NCI-H2196 (cell line): Measurements from ENCODE around the gene SIM2.
A peak's percentile ranks its signal among the peaks of the same experiment; 100 is the strongest.
"Not testable (repeated sequence)": the region's sequence is repeated elsewhere in the genome, so short reads cannot be mapped to it uniquely, and the experiment has no call there.

Source experiments
- DNase-seq: peaks from one replicate; lab custom pipeline; 2025; ENCODE audit not compliant: unreplicated experiment; lab: John Stamatoyannopoulos, UW

Gene SIM2, protein sequence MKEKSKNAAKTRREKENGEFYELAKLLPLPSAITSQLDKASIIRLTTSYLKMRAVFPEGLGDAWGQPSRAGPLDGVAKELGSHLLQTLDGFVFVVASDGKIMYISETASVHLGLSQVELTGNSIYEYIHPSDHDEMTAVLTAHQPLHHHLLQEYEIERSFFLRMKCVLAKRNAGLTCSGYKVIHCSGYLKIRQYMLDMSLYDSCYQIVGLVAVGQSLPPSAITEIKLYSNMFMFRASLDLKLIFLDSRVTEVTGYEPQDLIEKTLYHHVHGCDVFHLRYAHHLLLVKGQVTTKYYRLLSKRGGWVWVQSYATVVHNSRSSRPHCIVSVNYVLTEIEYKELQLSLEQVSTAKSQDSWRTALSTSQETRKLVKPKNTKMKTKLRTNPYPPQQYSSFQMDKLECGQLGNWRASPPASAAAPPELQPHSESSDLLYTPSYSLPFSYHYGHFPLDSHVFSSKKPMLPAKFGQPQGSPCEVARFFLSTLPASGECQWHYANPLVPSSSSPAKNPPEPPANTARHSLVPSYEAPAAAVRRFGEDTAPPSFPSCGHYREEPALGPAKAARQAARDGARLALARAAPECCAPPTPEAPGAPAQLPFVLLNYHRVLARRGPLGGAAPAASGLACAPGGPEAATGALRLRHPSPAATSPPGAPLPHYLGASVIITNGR

DNA sequence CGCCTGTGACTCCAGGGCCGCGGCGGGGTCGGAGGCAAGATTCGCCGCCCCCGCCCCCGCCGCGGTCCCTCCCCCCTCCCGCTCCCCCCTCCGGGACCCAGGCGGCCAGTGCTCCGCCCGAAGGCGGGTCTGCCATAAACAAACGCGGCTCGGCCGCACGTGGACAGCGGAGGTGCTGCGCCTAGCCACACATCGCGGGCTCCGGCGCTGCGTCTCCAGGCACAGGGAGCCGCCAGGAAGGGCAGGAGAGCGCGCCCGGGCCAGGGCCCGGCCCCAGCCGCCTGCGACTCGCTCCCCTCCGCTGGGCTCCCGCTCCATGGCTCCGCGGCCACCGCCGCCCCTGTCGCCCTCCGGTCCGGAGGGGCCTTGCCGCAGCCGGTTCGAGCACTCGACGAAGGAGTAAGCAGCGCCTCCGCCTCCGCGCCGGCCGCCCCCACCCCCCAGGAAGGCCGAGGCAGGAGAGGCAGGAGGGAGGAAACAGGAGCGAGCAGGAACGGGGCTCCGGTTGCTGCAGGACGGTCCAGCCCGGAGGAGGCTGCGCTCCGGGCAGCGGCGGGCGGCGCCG, at the start of gene SIM2:
Gene SIM2, plus strand, starts transcription at position 135 of the 565 bp plus-strand sequence. CDS start 632 bp downstream, outside the sequence.
- peak; percentile 71 for DNase-seq

DNA sequence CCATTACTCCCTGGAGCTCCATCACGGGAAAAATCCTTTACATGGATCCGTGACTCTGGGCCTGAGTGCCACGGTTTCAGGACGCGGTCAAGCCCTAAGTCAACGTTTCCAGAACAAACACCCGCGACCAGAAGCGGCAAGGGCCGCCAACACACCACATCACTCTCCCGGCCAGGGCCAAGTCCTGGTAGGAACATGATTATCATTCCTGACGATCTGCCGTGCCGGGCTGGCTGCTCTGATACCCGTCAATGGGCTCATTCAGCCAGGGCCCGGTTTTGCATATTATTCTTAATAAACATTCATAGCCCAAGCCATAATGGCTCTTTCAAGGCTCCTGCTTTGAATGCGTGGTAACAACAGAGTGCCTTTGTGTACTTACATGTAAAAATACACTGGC, 44.6 kb upstream of the SIM2 start:
- no peak for DNase-seq

DNA sequence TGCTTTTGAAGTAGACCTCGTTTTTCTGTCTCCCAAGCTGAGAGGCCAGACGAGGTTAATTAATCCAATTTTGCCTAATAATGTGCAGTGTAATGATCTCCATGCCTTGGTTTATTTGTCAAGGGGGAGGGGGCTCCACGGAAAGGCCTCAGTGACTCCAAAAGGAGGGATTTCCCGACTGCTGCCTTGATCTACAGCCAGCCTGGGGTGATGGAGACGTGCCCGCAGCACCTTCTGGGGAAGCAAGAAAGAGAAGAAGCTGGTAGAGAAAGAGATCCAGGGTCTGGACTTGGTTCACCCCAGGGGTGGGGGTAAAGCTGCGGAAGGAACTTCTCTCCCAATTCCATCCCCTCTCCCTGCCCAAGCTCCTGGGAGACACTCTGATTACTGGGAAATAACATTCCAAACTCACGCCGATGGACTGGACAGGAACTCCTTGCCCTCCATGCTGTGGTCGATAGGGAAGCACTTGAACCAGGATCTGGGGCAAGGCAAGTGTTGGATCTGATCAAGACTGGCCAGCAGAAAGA, 44.1 kb upstream of the SIM2 start:
- DNase-seq: no peak

DNA sequence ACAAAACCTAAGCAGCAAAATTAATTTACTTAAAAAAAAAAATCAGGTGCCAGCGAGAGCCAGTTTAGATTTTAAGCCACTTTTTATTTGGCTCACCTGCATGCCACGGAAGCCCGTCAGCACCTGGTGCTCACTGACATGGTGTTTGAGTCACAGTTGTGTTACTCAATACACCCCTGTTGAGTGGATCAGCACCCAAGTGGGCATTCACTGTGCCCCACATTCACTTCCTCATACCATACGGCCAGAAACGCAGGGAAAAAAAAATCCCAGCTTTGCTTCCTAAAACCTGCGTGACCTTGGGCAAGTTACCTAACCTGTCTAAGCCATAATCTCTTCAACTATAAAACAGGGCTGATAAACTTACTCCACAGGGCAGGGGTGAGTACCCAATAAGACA, 42.8 kb upstream of the SIM2 start:
- DNase-seq: no peak

DNA sequence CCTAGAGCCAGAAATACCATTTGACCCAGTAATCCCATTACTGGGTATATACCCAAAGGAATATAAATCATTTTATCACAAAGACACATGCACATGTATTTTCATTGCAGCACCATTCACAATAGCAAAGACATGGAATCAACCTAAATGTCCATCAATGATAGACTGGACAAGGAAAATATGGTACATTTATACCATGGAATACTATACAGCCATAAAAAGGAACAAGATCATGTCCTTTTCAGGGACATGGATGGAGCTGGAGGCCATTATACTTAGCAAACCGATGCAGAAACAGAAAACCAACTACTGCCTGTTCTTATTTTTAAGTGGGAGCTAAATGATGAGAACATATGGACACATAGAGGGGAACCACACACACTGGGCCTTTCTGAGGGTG, 41.6 kb upstream of the SIM2 start:
- DNase-seq: not testable (repeated sequence)

DNA sequence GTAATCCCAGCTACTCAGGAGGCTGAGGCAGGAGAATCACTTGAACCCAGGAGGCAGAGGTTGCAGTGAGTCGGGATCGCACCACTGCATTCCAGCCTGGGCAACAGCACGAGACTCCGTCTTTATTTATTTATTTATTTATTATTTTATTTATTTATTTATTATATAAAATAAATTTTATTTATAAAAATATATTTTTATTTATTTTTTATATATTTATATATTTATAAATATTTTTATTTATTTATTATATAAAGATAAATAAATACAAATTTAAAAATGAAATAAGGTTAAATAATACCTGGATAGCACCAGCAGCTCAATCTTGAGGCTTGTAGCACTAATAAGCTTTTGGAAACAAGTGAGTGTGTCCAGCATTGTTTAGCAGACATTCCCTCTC, 40.9 kb upstream of the SIM2 start:
- DNase-seq: no peak

DNA sequence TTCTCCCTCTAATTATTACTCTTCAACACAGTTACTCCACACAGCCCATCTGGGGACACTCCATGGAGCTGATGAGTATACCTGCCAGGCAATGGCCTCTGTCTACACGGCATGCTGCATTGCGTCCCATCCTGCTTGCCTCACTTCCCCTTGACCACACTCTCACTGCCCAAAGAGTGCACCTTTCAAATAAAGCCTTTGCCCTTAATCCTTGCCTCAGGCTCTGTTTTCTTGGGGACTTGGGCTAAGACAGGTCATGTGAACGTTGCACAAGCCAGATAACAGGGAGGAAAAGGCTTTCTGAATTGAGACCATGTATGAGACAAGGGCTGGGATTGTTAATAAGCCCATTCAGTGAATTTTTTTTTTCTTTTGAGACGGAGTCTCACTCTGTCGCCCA, 40.0 kb upstream of the SIM2 start:
- no peak for DNase-seq

DNA sequence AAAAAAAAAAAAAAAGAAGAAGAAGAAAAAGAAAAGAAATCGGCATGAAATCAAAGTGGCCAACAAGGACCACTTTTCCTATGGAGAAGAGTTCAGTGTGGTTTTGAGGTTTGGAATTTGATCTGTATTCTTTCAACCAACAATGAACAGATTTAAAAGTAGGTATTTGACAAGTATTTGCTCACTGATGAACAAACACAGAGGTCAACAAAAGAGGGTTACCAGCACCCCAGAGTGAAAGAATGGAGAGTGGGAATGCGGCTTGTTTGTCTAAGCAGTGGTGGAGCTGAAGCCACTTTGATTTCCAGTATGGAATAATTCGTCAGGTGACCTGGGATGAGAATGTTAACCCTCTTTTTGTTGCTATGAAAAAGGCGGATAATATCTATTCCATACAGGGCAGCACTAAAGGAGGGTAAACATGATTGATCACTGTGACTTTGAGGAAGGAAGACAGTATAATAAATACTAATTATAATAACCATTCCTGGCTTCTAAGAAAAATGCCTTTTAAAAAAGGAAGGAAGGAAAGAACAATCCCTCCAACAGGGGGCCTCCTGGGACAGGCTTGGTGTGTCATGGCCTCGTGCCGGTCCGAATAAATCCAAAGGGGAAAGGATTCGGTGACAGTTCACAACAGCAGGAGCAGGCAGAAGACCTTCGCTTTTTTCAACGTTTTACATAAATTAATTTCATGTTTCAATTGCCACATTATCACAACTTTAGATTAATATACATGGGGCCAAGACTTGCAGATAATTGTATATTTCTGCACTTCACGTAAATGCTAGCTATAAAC, 37.2 kb upstream of the SIM2 start:
- peak; percentile 40 for DNase-seq

DNA sequence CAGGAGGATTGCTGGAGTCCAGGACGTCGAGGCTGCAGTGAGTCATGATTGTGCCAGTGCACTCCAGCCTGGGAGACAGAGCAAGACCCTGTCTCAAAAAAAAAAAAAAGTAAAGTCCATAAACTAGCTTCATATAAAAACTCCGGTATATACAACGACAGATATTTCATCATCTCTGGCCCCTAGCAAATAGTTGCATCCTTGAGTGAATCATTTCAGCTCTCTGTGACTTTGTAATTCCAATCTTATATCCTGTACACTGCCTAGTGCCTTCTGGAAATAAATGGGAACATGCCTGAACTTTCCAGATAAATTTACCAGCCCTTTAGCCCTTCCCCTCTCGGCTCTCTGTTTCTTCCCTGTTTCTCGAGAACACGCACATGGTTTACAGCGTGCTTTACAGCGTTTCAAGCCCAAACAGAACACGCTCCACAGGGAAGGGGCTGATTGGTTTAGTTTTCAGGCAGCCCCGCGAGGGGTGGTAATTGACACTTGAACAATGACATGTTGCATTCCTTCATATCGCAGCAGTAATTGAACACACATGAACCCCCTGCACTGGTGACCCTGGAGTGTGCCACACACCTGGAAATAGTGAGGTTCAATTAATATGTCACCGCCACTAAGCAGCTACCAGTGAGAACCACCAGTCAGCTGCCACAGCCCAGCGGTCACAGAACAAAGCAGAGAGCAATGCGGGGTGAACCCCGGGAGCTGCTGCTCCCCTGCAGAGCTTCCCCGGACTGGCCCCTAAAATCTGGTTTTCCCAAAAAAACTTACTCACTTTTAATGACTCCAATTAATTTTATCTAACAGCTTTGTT, 35.7 kb upstream of the SIM2 start:
- no peak for DNase-seq

DNA sequence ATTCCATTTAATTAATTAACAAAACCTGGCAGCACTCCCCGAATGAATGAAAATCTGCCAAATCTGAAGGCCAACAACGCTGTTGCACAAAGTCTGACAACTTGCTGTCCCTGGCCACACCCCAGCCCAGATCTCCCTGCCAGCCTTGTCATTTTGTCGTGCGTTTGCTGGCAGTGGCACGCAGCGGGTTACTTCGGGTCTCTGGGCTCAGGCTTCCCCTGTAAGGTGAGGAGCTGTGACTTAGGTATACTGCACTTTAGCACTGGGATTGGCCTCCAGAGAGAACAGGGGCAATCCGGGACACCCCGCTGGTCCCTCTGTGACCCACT, 34.3 kb upstream of the SIM2 start:
- no peak for DNase-seq

DNA sequence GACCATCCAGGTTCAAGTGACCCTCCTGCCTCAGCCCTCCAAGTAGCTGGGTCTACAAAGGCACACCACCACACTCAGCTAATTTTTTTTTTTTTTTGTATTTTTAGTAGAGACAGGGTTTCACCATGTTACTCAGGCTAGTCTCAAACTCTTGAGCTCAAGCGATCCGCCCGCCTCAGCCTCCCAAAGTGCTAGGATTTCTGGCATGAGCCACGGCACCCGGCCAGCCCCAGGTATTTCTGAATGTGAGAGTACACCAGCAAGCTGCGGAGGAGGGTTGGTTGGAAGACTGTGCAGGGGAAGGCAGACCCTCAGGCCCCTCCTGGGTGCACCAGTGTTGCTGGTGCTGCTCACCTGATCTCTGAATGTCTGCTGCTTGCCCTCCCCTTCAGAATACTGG, 33.1 kb upstream of the SIM2 start:
- DNase-seq: no peak

DNA sequence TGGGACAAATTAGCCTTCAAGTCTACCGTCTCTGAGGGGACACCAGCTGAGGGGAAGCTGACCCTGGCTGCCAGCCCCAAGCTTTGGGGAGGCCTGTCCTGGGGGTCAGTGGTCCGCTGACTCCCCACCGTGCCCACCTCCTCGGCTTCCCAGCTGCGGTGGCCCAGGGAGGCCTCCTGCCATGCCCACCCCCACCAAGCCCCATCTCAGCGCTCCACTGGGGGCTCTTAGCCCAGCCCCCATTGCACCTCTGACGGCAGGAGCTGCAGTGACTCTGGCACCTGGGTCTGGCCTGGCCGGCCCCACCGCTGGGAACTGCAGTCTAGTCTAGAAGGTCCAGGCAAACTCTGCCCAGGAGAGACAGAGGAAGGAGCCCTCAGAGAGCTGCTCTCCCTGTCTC, 30.2 kb upstream of the SIM2 start:
- no peak for DNase-seq

DNA sequence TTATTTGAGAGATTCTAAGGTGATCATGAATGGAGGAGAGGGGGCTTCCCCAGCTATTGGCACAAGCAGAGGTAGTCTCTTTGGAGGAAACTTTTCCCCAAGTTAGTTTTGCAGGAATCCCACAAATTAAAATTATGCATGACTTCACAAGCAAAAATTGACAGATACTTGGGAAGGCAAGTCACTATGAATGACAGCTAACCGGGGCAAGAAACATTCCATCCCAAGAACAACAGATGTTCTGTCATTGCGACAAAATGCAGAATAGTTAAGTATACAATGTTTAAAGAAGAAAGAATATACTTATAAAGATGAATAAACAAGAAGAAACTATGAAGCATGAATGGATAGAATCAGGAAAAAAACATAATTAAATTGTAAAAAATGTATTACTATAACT, 27.1 kb upstream of the SIM2 start:
- no peak for DNase-seq

DNA sequence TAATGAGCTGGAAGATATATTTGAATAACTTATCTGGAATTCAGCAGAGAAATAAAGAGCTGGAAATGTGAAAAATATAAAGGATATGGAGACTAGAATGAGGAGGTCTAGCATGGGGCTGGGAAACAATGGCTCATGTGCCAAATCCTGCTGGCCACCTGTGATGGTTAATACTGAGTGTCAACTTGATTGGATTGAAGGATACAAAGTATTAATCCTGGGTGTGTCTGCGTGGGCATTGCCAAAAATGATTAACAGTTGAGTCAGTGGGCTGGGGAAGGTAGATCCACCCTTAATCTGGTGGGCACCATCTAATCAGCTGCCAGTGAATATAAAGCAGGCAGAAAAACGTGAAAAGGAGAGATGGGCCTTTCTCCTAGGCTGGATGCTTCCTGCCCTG, 26.6 kb upstream of the SIM2 start:
- not testable (repeated sequence) for DNase-seq

DNA sequence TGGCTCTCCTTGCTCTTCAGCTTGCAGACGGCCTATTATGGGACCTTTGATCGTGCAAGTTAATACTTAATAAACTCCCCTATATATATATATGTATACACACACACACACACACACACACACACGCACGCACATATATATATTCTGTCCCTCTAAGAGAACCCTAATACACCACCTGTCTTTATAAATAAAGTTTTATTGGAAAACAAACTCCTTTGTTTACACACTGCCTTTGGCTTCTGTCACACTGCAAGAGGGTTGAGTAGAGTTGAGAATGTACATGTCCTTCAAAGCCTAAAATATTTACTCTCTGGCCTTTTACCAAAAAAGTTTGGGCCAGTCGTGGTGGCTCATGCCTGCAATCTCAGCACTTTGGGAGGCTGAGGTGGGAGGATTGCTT, 26.2 kb upstream of the SIM2 start:
- DNase-seq: no peak

DNA sequence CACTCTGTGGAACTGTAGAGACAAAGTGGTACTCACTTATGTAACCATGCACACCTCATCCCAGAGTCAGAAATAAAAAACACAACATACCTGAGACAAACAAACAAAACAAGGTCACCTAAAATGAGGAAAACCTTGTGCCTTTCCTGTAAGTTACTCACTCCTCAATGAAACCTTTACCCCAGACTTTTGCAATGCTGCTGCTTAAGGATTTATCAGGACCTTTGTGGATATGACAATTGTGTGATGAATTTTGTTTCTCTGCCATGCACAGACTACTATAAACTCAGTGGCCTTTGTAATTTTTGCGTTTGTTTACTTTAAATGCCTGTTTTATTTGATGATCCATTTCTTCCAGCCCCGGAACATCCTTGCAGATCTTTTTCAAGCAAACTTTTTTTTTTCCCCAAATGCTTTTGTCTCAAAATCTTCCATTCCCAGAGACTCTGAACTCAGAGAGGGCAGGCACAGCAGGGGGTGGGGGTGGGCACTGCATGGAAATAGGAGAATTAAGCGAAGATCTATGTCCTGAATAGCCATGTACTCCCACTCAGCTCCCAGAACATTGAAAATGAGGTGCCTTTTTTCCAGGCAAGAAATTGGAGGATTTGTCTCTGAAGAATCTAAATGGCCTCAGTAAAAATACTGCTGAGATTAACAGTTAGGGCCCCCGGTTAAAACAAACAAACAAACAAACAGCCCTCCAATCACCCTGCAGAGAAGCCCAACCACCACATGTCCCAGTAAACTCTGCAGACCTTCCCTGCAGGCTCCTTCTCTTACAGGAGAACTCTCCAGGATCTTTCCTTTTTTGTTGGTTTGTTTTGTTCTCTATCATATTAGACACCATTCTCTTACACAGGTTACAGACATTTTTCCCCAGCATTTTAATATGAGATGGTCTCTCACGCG, 22.6 kb upstream of the SIM2 start:
- no peak for DNase-seq

DNA sequence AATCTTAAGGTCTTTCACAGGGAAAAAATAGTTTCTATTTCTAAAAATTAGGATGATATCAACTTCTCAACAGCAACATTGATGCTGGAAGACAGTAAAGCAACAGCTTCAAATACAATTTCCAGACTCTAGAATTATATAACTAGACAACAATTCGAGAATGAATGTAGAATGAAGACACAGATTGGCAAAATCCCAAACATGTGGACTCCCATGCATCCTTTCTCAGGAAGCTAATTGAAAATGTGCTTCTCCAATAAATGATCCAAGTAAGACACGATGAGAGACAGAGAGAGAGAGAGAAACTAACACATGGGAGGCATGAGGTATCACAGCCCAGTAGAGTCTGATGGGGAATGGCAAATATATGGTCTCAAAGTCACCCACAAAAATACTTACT, 21.5 kb upstream of the SIM2 start:
- DNase-seq: no peak

DNA sequence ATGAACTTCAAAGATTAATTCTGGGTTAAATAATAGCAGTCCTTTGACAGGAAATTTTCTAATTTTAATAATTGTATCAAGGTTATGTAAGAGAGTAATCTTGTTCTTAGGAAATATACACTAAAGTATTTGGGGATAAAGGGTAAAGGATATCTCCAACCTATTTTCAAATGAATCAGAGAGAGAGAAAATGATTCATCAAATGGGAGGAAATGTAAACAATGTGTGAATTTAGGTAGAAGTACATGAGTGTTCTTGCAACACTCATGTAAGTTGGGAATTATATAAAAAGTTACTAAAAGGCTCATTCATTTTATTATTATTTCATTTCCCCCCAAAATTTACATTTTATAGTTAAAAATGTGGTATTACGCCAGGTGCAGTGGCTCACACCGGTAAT, 20.4 kb upstream of the SIM2 start:
- no peak for DNase-seq

DNA sequence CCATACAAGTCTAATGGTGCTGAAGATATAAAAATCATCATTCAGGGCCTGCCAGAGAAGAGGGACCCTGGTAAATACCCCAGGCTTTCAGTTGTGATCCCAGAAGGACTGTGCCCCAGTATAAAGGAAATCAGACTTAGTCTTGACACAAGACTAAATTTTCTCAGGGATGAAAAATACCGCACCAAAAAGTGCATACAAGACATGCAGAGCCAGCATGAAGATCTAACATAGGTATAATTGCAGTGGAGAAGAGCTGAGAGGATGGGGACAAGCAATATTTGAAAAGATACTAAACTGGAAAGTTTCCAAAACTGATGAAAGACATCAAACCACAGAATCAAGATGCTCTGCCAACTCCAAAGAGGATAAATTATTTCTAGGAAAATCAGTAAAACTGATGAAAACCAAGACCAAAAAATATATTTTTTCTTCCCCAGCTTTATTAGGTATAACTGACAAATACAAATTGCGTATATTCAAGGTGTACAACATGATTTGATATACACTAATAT, 17.7 kb upstream of the SIM2 start:
- DNase-seq: no peak
